ENCODE measurements around the gene GRIK4.

Gene GRIK4

DNA sequence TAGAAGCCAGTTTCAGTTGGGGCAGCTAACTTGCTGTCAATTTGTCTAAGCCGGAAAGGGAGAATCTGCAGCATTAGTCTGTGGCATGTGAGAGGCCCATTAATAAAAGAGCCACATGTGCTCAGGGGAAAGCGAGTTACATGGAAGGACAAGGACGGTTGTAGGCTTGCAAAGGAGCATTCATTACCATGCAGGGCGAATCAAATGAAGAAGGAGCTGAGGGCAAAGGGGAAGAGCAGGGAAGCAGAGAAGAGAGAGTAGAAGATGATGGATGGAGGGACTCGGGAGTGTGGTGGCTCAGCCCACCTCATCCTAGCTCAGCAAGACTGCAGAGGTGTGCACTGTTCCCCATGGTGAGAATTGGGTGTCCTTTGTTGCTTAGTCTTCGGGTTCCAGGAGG lies 359.6 kb downstream of the GRIK4 start:
- no peak for DNase-seq (ENCODE audit: low read depth, low spot score)
- H3K4me3 ChIP-seq (ENCODE audit: low read length): no peak overlapping the region

DNA sequence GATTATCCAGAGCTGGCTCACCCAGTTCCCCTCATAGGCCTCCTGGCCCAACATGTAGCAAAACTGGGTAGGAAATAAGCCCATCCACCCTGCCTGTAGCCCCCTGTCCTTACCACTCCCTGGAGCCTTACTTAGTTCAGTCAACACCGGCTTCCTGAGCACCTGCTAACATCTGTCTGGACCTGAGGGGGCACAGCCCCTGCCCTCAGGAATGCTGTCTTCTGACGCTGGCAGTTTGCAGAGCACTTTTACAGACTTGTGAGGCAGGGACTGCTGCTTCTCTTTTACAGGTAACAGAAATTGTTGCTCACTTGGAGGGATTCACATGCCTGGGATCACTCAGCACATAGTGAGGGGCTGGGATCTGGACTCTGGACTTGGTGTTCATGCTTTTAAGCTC lies 360.4 kb downstream of the GRIK4 start:
- no peak for DNase-seq (ENCODE audit: low read depth, low spot score)
- no peak overlapping the region for H3K4me3 ChIP-seq (ENCODE audit: low read length)

DNA sequence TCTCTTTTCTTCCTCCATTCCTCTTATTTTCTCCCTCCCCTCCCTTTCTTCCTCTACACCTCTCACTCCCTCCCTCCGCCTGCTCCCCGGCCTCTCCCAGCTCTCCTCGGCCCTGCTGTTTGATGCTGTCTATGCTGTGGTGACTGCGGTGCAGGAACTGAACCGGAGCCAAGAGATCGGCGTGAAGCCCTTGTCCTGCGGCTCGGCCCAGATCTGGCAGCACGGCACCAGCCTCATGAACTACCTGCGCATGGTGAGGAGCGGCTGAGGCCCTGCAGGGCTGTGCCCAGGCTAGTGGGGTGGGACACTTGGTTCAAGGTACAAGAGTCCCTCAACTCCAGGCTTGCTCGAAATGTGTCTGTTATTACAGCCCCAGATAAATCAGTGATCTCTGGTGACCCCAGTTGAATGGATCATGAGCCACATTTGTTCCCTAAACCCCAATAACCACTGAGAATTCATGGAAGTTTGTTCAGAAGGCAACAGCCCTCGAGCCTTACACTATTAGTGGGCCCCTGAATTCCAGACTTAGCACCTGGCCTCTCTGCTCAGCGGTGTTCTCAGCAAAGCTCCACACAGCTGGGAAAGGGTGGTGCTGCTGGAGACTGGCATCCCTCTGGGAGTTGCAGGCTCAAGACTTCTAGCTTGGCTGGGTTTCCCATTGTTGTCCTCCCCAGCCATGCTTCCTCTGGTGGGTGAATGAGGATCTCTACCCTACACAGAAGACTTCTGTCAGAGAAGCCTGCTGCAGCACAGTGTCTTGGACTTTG lies 362.6 kb downstream of the GRIK4 start:
- H3K4me3 ChIP-seq (ENCODE audit: low read length): no peak overlapping the region
- no peak for DNase-seq (ENCODE audit: low read depth, low spot score)

DNA sequence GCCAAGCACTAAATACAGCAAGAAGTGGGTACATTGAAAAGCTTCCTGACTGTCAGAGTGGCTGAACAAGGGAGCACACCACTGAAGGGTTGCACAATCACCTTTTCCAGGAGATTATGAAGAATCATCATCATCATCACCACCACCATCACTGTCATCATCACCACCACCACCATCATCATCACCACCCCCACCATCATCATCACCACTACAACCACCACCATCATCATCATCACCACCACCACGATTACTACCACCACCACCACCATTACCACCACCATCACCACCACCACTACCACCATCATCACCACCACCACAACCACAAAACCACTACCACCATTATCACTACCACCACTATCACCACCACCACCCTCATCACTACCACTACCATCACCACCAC lies 364.4 kb downstream of the GRIK4 start:
- no peak for DNase-seq (ENCODE audit: low read depth, low spot score)
- no peak overlapping the region for H3K4me3 ChIP-seq (ENCODE audit: low read length)

DNA sequence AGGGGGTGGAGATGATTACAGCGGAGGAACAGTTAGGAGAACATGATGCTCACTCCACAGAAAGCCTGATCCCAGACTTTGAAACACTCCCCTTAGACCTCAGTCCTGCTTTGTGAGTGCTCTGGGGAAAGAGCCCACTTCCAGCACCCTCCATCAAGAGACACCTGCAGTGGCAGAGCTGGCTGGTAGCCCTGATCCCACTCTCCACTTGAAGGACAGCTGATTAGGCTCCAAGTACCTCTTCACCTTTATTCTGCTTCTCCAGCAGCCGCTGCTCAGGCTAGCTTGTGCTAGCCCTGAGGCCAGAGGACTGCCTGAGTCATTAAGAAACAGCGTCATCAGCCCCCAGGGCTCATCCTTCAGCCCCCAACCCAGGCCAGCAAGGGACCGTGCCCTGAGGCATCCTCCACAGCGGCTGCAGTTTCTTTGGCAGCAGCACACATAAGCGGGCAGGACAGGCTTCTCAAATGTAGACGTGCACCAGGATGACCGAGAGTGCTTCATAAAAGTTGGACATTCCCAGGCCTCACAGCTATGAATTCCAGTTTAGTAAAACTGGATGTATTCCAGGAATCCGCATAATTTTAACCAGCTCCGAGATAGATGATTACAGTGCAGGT lies 366.3 kb downstream of the GRIK4 start:
- no peak for DNase-seq (ENCODE audit: low read depth, low spot score)
- H3K4me3 ChIP-seq (ENCODE audit: low read length): no peak overlapping the region

DNA sequence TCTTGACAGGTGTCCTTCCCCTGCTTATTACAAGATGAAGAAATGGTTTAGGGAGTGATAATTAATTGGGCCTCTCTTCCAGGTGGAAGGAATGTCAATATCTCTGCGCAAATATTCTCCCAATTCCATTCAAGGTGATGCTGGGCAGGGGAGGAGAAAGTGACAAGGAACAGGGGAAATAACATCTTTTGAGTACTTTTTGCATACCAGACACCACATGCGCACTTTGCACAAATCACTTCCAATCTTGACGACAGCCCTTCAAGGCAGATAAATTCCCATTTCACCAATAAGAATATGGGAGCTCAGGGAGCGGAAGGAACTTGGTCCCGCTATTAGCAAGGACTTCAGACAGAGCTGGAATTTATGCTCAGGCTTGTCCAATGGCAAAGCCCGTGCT lies 367.2 kb downstream of the GRIK4 start:
- H3K4me3 ChIP-seq (ENCODE audit: low read length): no peak overlapping the region
- no peak for DNase-seq (ENCODE audit: low read depth, low spot score)

DNA sequence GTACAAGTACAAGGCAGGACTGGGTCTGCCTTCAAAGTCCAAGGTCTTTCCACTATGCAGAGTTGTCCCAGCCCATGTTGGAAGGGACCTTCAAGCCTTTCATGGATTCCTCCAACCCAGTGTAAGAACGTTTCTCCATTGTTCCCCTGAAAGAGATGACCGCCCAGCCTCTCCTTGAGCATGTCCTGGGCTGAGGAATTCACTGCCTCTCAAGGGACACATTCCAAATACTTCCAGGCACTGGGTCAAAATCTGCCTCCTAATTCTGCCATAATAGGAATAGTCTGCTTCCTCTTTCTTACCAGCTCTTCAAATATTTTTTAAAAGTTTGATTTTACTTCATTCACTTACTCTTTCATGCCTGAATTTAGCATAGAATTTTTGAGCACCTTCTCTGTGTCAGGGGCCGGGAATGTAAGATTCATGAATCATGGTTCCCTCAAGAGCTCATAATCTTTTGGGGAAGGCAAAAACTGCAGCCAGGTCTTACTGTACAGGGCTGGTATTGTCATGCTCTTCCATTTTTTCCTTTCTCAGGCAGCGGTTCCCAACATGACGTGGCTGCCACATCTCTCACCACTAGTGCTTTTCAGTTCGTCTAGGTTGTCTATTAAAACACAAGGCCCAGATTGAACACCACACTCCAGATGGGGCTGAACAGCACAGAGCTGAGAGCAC lies 369.1 kb downstream of the GRIK4 start:
- H3K4me3 ChIP-seq (ENCODE audit: low read length): no peak overlapping the region
- DNase-seq (ENCODE audit: low read depth, low spot score): no peak

DNA sequence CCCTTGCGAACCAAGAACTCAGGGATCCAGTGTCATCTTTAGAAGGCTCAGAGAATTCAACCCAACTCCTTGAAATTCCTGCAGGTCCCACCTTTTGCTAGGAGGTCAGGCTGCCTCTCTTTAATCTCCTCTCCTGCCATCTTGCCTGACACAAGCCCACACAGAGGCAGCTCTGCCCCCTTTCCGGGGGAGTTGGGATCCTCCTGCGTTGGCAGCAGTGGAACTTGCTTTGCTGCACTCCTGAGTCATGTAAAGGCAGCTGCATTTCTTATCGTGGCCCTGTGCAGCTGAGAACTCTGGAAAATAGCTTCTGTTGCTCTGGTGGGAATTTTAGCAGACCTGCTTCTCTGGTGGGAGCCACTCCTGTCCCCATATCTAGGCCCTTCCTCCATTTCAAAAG lies 370.0 kb downstream of the GRIK4 start:
- no peak overlapping the region for H3K4me3 ChIP-seq (ENCODE audit: low read length)
- DNase-seq (ENCODE audit: low read depth, low spot score): no peak

DNA sequence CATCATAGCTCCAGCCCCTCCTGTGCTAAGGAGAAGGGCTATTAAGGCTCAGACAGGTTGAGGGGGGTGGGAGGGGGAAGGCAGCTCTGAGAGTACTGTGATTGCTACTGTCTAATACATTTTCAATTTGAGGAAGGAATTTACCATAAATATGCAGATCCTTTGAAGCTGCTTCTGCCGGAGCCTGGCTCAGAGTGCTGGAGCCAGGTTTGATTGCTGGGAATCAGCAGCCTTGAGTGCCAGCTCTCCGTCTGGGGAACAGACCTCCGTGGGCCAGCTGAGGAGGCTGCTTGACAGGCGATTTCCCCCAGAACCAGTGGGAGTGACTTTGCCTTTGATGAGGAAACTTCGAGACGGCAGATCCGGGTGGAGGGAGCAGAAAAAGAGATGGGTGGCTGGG lies 370.6 kb downstream of the GRIK4 start:
- no peak overlapping the region for H3K4me3 ChIP-seq (ENCODE audit: low read length)
- no peak for DNase-seq (ENCODE audit: low read depth, low spot score)

DNA sequence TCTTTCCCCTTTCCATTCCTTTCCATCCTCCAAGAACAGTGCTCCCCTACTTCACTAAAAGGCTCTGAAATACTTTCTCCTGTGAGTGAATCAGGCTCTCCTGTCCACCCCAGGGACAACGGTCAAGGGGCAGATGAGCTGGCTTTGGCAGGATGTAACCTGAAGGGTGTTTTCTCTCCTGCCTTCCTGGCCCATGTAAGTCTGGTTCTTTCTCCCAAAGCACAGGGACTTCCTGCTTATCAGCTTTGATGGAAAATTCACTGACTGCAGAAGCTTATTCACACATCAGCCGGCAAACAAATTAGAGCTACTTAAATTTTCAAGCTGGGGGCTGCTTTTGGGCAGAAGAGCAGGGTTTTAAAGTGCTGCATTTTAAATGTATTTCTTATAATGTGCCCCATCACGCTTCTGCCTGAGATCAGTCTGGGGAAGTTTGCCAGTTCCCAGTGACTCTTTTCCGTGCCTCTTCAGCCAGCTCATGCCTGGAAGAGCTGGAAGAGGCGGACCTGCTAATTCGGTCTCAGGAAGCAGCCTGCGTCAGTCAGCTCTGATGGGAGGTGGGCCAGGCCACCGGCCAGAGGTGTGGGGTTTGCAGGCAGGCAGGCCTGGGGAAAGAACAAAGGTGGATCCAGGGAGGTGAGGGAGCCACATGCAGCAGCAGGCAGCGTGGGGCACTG lies 372.0 kb downstream of the GRIK4 start:
- H3K4me3 ChIP-seq (ENCODE audit: low read length): no peak overlapping the region
- DNase-seq (ENCODE audit: low read depth, low spot score): no peak

DNA sequence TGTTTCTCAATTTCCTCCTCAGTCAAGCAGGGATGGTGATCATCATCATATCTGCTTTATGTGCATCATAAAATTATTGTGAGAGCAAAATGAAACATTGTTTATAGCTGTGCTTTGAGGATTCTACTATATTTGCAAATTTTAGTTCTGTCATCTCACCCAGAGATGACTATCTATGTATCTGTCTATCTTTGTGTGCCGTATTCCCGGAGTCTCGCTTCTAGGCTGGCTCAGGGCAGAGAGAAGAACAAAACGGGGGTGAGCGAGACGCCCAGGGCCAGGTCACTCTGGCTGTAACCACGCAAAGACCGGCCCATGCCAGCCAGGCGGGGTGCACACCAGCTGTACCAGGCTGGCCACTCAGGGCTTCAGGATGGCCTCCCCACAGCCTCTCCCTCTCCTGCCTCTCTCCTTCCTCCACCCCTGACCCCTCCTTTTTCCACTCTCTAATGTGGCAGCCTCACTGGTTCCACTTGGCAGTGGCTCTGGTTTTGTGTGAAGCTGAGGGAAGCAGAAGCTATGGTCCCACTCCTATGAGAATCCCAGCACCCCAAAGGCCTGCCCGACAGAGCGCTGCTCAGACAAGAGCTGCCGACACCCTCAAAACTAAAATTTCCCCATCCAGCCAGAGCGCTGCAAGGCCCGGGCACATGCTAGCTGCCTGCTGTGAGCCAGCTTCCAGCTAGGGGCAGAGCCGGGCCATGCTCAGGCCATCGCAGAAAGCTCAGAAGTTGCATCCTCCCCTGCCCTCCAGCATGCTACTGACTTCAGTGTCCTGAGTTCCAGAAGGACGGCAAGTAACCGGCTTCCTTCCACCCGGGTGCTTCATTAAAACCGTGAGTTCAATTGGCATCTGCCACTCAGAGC lies 372.8 kb downstream of the GRIK4 start:
- no peak for DNase-seq (ENCODE audit: low read depth, low spot score)
- no peak overlapping the region for H3K4me3 ChIP-seq (ENCODE audit: low read length)

DNA sequence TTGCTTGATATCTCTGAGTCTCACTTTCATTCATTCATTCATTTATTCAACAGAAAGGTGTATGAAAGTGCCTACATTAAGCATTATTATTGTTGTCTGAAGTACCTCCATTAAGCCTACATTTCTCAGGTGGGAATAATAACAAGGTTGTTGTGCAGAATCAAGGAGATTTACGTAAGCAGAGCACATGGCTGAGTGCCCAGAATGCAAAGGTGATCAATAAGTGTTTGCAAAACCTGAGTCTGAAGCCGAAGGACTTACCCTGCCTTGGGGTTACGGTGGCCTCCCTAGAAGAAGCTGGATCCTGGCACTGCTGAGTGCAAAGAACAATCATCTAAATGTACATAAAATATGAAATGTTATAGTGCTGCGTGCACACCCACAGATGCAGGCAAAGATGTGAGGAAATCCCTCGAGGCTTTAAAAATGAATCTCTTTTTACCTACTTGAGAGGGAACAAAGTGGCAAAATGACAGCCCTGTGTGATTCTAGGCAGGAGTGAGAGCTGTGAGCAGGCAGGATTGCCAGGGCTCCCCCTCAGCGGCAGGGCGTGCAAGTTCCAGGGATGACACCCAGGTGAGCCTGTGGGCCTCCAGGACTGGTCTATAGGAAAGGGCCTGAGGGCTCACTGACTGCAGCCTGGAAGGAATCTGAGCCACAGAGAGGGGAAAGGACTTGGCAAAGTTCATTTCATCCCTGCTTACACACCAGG lies 379.2 kb downstream of the GRIK4 start:
- no peak for DNase-seq (ENCODE audit: low read depth, low spot score)
- H3K4me3 ChIP-seq (ENCODE audit: low read length): no peak overlapping the region

DNA sequence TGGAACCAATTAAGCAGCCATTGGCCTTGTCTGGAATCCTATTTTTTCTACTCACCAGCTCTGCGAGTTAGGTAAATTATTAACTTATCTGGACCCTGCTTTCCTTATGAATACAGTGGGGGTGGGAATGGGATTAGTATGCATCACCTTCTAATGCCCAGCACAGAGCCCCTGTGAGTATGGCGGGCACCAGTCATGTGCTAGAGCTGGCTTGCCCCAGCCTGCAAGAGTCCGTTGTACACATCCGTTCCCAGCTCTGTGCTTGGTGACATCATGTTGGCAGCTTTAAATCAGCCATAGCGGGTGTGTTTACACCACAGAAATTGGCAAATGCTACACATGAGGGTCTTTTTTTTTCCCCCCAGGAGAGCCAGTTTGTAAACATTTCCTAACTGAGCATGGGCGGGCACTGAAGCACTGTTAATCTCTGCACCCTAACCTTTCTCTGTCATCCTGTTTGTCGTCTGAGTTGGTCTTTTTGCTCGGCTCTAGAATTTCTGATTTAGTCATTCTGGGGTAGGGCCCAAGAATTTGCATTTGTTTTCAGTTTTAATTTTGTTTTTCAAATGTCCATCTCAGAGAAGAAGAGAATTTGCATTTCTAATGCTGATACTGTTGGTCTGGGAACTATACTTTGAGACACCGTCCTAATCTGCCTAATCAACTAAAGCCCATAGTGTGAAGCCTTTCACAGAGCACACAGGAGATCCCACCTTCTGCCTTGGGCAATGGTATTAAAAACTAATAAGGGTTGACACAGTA lies 382.1 kb downstream of the GRIK4 start:
- H3K4me3 ChIP-seq (ENCODE audit: low read length): no peak overlapping the region
- DNase-seq (ENCODE audit: low read depth, low spot score): no peak

DNA sequence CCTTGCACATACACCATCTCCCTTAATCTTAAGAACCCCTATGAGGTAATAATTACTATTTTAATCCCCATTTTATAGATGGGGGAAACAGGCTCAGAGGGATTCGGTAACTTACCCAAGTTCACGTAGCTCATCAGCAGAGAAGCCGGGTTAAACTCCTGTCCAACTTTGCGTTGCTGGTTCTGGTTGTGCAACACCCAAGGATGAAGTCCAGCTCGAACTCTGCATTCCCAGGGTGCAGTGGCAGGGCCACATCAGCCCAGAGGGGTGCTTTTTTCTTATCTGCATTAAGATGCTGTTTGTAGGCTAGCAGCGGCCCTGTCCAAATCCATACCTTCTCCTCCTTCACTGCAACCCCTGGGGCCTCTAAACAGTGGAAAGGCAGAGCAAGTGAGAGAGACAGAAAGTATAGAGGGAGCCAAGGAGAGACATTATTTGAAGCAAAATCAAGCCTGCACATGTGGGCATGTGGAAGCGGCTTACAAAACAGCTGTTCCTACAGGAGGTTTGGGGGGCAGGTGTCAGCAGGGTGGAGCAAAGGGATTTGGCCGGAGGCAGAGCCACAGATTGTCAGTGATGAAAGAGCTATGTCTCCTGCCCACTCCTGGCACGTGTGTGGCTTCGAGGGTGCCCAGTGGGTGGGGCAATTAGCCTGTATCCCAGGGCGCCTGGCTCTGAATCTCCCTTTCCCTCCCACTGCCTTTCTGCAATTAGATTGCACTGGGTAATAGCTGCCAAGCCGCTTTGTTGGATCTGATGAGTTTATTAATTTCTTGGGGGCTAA lies 382.8 kb downstream of the GRIK4 start:
- DNase-seq (ENCODE audit: low read depth, low spot score): no peak

DNA sequence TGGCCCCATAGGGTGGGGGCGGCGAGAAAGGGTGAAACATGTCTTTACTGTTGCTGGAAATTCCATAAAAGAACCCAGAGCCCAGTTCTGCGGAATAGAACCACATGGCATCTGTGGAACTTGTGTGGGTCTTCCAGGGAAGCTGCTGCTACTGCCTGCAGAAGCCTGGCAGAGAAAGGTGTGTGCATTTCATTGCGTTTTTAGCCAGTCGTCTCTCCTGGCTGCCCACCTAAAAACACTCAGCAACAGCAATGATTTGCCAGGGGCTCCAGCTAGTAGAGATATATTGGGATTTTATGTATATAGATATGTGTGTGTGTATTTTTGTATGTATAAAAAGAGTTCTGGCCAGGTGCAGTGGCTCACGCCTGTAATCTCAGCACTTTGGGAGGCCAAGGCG lies 385.1 kb downstream of the GRIK4 start:
- H3K4me3 ChIP-seq (ENCODE audit: low read length): no peak overlapping the region
- DNase-seq (ENCODE audit: low read depth, low spot score): no peak

More for the DNA sequence above, 382.8 kb downstream of the GRIK4 start:
- no peak overlapping the region for H3K4me3 ChIP-seq (ENCODE audit: low read length)

DNA sequence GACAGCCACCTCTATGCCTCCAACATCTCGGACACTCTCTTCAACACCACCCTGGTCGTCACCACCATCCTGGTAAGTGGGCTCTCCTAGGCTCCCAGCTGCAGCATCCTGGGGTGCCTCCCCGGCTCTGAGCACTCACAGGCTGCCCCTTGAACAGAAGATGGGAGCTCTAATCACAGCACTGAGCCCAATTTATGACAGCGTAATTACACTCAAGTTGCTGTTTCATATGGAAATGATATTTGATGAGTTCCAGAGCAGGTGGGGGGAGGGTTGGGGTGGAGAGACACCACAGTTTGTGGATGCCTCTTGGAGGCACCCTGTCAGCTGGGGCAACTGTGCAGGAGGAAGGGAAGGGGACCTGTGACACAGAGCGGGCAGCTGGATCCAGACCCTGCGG lies 387.0 kb downstream of the GRIK4 start:
- H3K4me3 ChIP-seq (ENCODE audit: low read length): no peak overlapping the region
- no peak for DNase-seq (ENCODE audit: low read depth, low spot score)

DNA sequence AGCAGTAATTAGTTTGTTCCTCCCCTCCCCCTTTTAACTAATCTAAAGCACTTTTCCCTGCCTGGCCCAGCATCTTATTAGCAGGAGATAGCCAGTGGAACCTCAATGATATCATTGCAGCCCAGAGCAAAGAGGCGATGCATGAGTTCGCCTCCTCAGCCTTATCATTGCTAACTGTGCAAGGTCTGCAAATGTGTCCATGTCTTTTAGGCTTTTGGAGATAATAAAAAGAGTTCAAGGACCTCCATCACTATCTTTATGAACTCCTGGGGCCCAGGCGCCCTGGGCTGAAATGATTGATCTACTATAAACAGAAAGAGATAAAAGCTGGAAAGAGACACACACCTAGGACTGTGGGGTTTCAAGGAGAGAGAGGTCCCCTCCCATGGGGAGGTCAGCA lies 388.2 kb downstream of the GRIK4 start:
- H3K4me3 ChIP-seq (ENCODE audit: low read length): no peak overlapping the region
- no peak for DNase-seq (ENCODE audit: low read depth, low spot score)

Measured in Jurkat, Clone E6-1 (cell line).